ENCODE results near the gene RIN3.

GRCh38 chr14:92493492-92493891 is 20.1 kb upstream of the RIN3 start:
- TF ChIP-seq ZBTB33 (IDR thresholded peaks at IDR 0.05) (no peak), ZBTB40 (IDR thresholded peaks at IDR 0.05; ENCODE audit: borderline replicate concordance) (no peak), CTCF (IDR thresholded peaks at IDR 0.05 in 2 of 3, conservative IDR thresholded peaks at IDR 0.05 in 1 of 3; ENCODE audit: control insufficient read depth in 2 of 3, extremely low read depth in 1 of 3, insufficient read depth in 1 of 3, low read depth in 3 of 3, low read length in 3 of 3) (no peak), ELK1 (IDR thresholded peaks at IDR 0.05; ENCODE audit: low read depth, low read length) (no peak), SREBF2 (IDR thresholded peaks at IDR 0.05; ENCODE audit: low read length) (no peak), MAX (IDR thresholded peaks at IDR 0.05; ENCODE audit: low read depth, low read length) (no peak), TCF3 (IDR thresholded peaks at IDR 0.05; ENCODE audit: borderline replicate concordance, insufficient read depth, low read depth, low read length) (no peak), NR2F1 (conservative IDR thresholded peaks at IDR 0.05) (no peak), POLR2AphosphoS5 (IDR thresholded peaks at IDR 0.05; ENCODE audit: low read length) (no peak), ATF3 (IDR thresholded peaks at IDR 0.05; ENCODE audit: borderline replicate concordance, extremely low read depth, low read depth, low read length) (no peak)
